ENCODE results near the gene ABTB2. TPM values are rescaled to one million over a fixed set of nuclear protein-coding genes. Genes with fewer than 3 reads are reported as not detected.
"Not testable (repeated sequence)": the region's sequence is repeated elsewhere in the genome, so short reads cannot be mapped to it uniquely, and the experiment has no call there.

ABTB2 gene
- total RNA-seq, 1 donor from 2014 or later = 0.89 TPM

DNA sequence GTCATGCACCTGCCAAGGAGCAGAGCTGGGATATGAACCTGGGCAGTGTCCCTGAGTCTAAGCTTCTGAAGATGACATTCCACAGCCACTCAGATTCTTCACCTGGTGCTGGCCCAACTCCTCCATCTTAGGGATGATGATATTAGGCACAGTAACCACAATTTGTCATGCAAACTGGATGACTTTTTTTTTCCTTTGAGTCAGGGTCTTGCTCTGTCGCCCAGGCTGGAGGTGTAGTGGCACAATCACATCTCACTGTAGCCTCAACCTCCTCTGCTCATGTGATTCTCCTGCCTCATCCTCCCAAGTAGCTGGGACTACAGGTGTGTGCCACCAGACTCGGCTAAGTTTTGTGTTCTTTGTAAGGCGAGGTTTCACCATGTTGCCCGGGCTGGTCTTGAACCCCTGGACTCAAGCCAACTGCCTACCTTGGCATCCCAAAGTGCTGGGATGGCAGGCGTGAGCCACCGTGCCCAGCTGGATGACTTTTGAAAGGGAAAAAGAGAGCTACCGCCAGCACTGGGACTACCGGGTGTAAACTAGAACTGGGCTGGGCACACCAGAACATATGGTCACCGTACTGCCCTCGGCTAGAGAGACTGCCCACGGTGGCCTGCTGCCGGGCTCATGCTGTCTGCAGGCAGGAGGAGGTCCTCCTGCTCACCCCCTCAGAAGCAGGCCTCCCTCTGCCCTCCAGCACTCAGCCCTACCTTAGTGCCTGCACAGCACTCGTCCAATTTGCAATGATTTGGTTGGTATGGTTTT, 174.7 kb downstream of the ABTB2 start:
- no peaks in the 10 kb centered on the region for H3K27me3 Mint-ChIP-seq (ENCODE audit: unreplicated experiment)

DNA sequence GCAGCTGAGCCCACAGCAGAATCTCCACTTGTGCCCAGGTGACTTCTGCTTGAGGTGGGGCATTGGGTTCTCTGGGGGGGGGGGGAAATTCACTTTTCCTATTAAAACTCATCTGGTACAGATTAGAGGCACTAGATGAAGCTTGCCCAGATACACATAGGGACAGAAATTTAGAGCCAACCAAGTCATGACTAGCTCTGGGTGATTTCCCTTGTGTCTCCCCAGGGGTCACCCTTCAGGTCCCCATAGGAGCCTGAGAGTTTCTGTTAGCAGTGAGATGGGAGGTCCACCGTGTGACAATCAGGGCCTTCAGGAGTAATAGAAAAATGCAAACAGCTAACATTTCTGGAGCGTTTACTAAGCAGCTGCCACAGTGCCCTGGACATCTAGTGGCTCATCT, 175.4 kb downstream of the ABTB2 start:
- H3K27me3 Mint-ChIP-seq (ENCODE audit: unreplicated experiment) = no peaks in the 10 kb centered on the region
- H3K9me3 Mint-ChIP-seq (ENCODE audit: unreplicated experiment) = no peaks in the 10 kb centered on the region
- H3K36me3 Mint-ChIP-seq (ENCODE audit: unreplicated experiment) = no peaks in the 10 kb centered on the region
- TF ChIP-seq, protein P1, sequence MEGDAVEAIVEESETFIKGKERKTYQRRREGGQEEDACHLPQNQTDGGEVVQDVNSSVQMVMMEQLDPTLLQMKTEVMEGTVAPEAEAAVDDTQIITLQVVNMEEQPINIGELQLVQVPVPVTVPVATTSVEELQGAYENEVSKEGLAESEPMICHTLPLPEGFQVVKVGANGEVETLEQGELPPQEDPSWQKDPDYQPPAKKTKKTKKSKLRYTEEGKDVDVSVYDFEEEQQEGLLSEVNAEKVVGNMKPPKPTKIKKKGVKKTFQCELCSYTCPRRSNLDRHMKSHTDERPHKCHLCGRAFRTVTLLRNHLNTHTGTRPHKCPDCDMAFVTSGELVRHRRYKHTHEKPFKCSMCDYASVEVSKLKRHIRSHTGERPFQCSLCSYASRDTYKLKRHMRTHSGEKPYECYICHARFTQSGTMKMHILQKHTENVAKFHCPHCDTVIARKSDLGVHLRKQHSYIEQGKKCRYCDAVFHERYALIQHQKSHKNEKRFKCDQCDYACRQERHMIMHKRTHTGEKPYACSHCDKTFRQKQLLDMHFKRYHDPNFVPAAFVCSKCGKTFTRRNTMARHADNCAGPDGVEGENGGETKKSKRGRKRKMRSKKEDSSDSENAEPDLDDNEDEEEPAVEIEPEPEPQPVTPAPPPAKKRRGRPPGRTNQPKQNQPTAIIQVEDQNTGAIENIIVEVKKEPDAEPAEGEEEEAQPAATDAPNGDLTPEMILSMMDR (IDR thresholded peaks at IDR 0.05) = no peak
- no peak for DNase-seq (ENCODE audit: extremely low spot score, unreplicated experiment)
- H3K27ac Mint-ChIP-seq (ENCODE audit: unreplicated experiment) = no peak overlapping the region
- peaks cover 8% of the 10 kb centered on the region for H3K4me1 Mint-ChIP-seq (ENCODE audit: unreplicated experiment)
- no peak overlapping the region for H3K4me3 Mint-ChIP-seq (ENCODE audit: unreplicated experiment)

More for the DNA sequence above, 174.7 kb downstream of the ABTB2 start:
- no peak for DNase-seq (ENCODE audit: extremely low spot score, unreplicated experiment)
- Mint-ChIP-seq H3K4me3 (ENCODE audit: unreplicated experiment) (no peak overlapping the region), H3K36me3 (ENCODE audit: unreplicated experiment) (no peaks in the 10 kb centered on the region), H3K9me3 (ENCODE audit: unreplicated experiment) (no peaks in the 10 kb centered on the region), H3K27ac (ENCODE audit: unreplicated experiment) (no peak overlapping the region), H3K4me1 (ENCODE audit: unreplicated experiment) (peaks cover 8% of the 10 kb centered on the region)
- TF ChIP-seq, protein P1 (IDR thresholded peaks at IDR 0.05) = no peak

DNA sequence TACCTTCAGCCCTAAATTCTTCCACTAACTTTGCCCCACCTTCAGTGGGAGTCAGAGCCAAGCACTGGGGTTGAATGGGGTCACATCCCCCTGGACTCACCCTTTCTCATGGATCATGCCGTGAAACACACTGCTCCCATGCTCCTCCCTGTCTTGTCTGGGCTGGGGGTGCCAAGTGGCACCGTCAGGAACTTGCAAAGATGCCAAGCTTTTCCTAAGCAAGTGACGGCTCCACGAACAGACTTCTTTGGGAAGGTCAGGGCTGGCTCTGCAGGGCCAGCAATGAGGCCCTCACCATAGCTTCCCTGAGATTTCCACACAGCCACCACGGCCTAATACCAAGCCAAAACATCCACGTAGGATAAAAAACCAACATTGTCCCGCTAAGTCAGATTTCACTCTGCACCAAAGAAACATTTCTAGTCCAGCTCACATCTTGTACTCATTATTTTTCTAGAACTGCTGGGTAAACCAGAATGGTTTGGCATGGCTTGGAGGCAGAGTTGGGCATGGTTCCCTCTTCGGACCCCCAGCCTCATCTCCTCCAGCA, 175.9 kb downstream of the ABTB2 start:
- H3K9me3 Mint-ChIP-seq (ENCODE audit: unreplicated experiment) = no peaks in the 10 kb centered on the region

DNA sequence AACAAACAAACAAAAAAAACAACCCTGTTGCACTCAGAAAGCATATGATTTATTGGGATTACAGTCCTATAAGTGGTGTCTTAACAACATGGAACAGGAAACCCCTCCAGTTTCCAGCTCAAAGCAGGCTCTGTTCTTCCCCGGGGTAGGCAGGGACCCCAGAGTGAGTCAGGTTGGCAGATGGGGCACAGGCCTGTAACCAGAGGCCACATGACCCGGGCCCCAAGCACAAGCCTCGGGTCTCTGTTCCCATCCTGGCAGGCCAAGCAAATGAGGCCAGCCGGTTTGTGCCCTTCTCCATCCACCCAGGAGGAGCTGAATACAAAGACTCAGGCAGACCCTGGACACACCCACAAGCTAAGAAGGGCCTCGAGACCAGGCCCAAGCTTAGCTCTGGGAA, 176.6 kb downstream of the ABTB2 start:
- Mint-ChIP-seq H3K4me3 (ENCODE audit: unreplicated experiment) (no peak overlapping the region), H3K36me3 (ENCODE audit: unreplicated experiment) (no peaks in the 10 kb centered on the region), H3K27me3 (ENCODE audit: unreplicated experiment) (peaks cover 4% of the 10 kb centered on the region), H3K27ac (ENCODE audit: unreplicated experiment) (no peak overlapping the region), H3K4me1 (ENCODE audit: unreplicated experiment) (peaks cover 4% of the 10 kb centered on the region), H3K9me3 (ENCODE audit: unreplicated experiment) (no peaks in the 10 kb centered on the region)
- TF ChIP-seq, protein P1 (IDR thresholded peaks at IDR 0.05) = no peak
- no peak for DNase-seq (ENCODE audit: extremely low spot score, unreplicated experiment)

More for the DNA sequence above, 175.9 kb downstream of the ABTB2 start:
- TF ChIP-seq, protein P1 (IDR thresholded peaks at IDR 0.05) = no peak
- no peak for DNase-seq (ENCODE audit: extremely low spot score, unreplicated experiment)
- Mint-ChIP-seq H3K27me3 (ENCODE audit: unreplicated experiment) (no peaks in the 10 kb centered on the region), H3K4me1 (ENCODE audit: unreplicated experiment) (peaks cover 8% of the 10 kb centered on the region), H3K4me3 (ENCODE audit: unreplicated experiment) (no peak overlapping the region), H3K36me3 (ENCODE audit: unreplicated experiment) (no peaks in the 10 kb centered on the region), H3K27ac (ENCODE audit: unreplicated experiment) (no peak overlapping the region)

DNA sequence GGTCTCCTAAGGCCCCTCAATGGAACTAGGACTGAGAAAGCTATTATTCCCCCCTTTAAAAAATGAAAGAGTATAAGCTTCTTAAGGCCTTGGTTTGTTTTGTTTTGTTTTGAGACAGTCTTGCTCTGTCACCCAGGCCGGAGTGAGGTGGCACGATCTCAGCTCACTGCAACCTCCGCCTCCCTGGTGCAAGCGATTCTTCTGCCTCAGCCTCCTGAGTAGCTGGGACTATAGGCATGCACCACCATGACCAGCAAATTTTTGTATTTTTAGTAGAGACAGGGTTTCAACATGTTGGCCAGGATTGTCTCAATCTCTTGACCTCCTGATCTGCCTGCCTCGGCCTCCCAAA, 177.0 kb downstream of the ABTB2 start:
- H3K4me3 Mint-ChIP-seq (ENCODE audit: unreplicated experiment); H3K27me3 Mint-ChIP-seq (ENCODE audit: unreplicated experiment); H3K36me3 Mint-ChIP-seq (ENCODE audit: unreplicated experiment); H3K9me3 Mint-ChIP-seq (ENCODE audit: unreplicated experiment); H3K4me1 Mint-ChIP-seq (ENCODE audit: unreplicated experiment); H3K27ac Mint-ChIP-seq (ENCODE audit: unreplicated experiment); DNase-seq (ENCODE audit: extremely low spot score, unreplicated experiment): not testable (repeated sequence)
